SKM-1 (cell line): Measurements from ENCODE around the gene PLEKHD1.
"Not testable (repeated sequence)": the region's sequence is repeated elsewhere in the genome, so short reads cannot be mapped to it uniquely, and the experiment has no call there.

Source experiments
- DNase-seq: peaks from one replicate; lab custom pipeline; 2025; ENCODE audit not compliant: unreplicated experiment; lab: John Stamatoyannopoulos, UW

Gene PLEKHD1

DNA sequence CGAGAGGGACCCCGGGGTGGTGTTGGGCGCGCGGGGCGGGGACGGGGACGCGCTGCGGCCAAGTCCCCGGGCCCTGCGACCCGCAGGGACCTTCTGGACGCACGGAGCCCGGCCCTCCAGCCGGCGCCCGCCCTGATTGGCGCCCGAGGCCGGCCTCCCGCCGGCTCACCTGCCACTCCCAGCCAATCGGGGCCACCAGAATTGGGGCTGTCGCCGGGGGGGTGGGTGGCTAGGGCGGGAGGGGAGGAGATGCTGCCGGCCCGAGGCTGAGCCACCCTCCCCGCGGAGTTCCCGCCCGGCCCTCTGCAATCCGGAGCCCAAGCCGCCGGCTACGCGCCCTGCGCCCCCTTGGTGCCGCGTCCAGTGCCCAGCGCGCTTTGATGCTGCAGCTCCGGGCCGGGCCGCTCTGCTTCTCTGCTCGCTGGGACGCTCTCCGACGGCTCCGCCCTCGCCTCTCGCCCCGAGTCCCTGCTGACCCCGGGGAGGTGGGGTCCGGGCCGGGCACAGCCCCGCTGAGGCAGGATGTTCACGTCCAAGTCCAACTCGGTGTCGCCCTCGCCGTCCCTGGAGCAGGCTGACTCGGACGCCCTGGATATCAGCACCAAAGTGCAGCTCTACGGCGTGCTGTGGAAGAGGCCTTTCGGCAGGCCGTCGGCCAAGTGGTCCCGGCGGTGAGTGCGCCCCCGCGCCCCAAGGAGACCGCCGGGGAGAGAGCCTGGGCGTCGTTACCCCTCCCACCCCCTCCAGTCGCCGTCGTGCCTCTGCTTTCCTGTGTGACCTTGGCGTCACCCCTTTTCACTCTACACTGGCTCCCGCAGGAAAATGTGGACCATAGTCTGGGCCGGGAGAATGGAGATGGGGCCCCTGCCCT, at the start of gene PLEKHD1:
TSS of gene PLEKHD1 (plus strand) at position 285 of the 871 bp plus-strand sequence. CDS start at position 523, 238 bp downstream.
- DNase-seq = no peak

DNA sequence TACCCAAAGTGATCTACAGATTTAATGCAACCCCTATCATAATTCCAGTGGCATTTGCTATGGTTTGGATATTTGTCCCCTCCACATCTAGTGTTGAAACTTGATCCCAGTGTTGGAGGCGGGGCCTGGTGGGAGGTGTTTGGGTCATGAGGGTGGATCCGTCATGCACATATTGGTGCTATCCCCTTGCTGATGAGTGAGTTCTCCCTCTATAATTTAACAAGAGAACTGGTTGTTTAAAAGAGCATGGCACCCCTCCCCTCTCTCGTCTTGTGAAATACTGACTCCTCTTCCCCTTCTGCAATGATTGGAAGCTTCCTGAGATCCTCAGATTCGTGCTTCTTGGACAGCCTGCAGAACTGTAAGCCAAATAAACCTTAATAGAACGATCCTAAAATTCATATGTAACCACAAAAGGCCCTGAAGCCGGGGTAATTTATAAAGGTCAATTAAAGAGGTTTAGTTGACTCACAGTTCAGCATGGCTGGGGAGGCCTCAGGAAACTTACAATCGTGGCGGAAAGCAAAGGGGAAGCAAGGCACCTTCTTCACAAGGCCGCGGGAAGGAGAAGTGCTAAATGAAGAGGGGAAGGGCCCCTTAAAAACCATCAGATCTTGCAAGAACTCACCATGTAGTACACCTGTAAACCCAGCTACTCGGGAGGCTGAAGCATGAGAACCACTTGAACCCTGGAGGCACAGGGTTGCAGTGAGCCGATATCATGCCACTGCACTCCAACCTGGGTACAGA, 44.8 kb upstream of the PLEKHD1 start:
- peak; percentile 18 for DNase-seq

DNA sequence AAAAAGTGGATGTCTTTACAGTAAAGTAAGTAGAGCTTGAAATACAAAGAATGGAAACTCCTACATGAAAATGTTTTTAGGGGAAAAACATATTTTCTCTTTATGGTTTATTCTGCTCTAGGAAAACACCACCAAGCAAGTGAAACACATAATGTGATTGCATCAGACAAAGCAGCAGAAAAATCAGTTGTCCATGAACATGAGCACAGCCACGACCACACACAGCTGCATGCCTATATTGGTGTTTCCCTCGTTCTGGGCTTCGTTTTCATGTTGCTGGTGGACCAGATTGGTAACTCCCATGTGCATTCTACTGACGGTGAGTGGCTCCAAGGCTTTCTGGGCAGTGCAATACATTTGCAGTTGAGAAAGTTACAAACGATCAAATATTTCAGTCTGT, 42.6 kb upstream of the PLEKHD1 start:
- no peak for DNase-seq

DNA sequence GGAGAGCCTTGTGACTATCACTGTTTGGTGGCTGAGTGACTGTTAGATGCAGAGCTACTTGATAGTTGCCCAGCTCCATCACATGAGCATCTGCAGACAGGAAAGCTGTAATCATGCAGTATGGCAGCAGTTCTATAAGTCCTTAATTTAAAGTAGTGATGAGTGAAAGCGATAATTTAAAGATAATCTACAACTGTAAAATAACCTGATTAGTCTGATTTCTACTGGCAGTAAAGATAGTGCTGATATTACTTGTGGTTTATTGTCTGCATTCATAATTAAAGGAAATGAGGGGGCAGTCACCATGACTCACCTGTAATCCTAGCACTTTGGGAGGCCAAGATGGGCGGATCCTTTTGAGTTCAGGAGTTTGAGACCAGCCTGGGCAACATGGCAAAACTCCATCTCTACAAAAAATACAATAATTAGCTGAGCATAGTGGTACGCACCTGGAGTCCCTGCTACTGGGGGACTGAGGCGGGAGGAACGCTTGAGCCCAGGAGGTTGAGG, 41.2 kb upstream of the PLEKHD1 start:
- DNase-seq = no peak

DNA sequence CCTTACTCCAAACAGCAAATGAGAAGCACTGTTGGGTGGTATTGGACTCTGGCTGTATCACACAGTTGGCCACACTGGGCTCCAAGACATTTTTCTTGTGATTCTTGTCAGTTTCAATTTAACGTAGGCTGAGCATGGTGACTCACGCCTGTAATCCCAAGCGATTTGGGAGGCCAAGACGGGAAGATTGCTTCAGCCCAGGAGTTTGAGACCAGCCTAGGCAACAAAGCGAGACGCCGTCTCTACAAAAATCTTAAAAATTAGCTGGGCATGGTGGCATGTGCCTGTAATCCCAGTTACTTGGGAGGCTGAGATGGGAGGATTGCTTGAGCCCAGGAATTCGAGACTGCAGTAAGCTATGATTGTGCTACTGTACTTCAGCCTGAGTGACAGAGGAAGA, 35.3 kb upstream of the PLEKHD1 start:
- no peak for DNase-seq

DNA sequence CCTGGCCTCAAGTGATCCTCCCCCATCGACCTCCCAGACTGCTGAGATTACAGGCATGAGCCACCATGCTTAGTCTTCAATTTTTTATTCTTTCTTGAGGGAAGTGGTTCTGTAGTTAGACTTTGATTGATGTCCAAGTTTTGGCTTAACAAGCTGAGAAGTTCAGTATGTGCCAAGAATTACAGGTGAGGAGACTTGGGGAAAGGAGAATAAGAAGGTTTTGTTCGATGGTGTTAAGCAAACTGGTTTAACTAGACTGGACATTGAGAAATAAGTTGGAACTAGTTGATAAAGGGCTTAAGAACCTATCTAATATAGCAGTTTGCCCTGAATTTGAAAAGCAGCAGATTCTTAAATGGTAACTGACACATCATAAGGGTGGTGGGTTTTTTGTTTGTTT, 32.6 kb upstream of the PLEKHD1 start:
- no peak for DNase-seq

DNA sequence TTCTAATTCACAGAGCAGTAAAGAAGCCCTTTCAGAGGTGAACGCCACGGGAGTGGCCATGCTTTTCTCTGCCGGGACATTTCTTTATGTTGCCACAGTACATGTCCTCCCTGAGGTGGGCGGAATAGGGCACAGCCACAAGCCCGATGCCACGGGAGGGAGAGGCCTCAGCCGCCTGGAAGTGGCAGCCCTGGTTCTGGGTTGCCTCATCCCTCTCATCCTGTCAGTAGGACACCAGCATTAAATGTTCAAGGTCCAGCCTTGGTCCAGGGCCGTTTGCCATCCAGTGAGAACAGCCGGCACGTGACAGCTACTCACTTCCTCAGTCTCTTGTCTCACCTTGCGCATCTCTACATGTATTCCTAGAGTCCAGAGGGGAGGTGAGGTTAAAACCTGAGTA, 26.2 kb upstream of the PLEKHD1 start:
- DNase-seq = no peak

DNA sequence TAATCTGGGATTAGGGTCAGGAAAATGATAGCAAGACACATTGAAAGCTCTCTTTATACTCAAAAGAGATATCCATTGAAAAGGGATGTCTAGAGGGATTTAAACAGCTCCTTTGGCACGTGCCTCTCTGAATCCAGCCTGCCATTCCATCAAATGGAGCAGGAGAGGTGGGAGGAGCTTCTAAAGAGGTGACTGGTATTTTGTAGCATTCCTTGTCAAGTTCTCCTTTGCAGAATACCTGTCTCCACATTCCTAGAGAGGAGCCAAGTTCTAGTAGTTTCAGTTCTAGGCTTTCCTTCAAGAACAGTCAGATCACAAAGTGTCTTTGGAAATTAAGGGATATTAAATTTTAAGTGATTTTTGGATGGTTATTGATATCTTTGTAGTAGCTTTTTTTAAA, 25.4 kb upstream of the PLEKHD1 start:
- DNase-seq = no peak

DNA sequence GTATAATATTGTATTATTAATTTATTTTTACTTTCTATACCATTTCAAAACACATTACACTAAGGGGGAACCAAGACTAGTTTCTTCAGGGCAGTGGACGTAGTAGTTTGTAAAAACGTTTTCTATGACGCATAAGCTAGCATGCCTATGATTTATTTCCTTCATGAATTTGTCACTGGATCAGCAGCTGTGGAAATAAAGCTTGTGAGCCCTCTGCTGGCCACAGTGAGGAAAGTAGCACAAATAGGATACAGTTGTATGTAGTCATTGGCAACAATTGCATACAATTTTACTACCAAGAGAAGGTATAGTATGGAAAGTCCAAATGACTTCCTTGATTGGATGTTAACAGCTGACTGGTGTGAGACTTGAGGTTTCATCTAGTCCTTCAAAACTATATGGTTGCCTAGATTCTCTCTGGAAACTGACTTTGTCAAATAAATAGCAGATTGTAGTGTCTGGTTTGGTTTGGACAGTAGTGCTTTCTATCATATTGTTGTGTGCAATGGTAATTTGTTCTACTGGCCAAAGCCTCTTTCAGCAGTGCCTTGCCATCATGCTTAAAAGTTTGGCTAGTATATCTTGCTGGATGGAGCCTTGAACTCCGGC, 24.3 kb upstream of the PLEKHD1 start:
- peak; percentile 6 for DNase-seq

DNA sequence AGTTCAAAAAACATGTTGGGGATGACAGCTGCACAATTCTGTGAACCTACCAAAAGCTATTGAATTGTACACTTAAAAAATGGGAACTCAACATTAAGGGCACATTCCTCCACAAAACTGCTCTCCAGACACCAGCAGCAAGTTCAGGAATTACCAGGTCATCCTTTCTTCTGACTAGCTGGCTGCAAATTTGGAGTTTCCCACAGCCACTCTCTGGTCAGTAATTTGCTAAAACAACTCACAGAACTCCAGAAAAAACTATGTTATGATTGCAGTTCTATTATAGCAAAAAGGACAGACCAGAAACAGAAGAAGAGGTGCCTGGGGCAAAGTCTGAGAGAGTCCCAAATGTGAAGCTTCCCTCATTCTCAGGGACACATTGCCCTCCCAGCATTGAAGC, 20.1 kb upstream of the PLEKHD1 start:
- no peak for DNase-seq

DNA sequence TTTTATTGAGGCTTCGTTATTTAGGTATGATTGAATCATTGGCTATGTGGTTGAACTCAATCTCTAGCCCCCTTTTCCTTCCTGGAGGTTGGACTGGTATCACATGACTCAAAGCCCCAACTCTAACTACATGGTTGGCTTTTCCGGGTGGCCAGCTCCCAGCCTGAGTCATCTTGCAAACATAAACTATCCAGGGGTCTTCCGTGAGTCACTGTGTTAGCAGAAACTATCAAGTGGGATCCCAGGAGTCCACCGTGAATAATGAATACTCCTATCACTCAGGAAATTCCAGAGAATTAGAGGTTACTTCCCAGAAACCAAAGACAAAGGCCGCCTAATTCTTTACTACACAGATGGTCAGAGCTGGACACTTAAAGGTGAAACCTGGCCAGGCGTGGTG, 19.7 kb upstream of the PLEKHD1 start:
- no peak for DNase-seq

DNA sequence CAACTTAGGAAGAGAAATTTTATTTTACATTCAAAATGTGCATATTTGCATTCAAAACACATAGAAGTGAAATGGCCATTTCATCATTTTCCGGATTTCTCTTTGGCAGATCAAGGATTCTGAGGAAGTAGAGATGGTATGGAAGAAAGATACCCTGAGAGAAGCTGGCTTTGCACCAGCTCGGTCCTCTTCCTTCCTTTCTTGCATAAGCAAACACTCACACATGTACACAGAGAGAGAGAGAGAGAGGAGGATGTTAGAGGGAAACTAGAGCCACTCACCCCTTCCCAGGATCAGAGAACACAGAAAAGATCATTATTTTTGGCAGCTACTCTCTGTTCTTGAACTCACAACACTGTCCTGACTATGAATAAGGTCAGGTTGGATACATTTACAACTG, 15.6 kb upstream of the PLEKHD1 start:
- peak; percentile 10 for DNase-seq

DNA sequence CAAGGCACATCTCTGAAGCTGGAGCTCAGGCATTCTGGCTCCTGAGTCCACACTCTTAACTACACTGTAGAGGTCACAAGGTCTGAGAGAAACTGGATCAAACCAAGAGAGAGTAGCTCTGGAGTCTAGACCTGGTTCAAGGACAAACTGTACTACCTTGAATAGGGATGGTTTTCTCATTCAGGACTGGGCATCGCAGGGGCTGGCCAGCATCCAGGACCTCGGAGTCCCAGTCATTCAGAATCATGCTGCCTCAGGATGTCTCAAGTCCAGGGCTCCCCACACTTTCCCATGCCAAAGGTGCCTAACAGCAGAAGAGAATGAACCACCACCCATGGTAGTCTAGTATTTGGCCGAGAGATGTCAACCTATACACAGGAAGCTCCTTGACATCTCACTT, 13.1 kb upstream of the PLEKHD1 start:
- no peak for DNase-seq

DNA sequence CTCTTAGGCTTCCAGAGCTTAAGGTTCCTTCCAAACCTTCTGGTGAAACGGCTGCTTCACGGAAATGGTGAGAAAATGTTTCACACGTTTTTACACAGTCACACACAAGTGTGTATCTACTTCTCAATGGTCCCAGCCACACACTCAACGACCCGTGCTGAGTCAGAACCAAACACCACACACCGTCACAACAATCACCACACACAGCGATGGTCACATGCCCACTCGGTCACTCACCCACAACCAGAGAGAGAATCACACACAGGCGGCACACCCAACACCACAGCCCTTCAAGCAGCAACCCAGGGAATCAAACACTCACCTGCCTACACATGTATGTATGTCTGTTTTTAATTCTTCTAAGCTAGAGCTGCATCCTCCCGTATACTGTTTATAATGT, 12.6 kb upstream of the PLEKHD1 start:
- no peak for DNase-seq

DNA sequence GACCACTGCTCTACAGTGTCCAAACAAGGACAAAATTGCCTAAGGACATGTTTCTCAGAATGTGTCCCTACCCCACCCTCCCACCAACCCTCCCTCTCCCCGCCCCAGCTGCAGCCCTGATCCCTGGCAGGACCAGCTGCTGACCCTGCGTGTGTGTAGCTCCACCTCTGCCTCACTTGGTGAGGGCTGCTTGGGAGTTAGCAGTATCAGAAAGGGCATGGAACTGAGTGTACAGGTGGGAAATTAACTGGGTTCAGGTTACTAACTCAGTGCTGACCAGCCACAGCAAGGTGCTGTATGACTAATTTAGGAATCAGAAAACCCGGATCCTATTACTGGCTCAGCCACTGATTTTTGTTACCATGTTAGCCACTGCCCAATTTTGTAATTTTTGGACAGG, 11.3 kb upstream of the PLEKHD1 start:
- no peak for DNase-seq

DNA sequence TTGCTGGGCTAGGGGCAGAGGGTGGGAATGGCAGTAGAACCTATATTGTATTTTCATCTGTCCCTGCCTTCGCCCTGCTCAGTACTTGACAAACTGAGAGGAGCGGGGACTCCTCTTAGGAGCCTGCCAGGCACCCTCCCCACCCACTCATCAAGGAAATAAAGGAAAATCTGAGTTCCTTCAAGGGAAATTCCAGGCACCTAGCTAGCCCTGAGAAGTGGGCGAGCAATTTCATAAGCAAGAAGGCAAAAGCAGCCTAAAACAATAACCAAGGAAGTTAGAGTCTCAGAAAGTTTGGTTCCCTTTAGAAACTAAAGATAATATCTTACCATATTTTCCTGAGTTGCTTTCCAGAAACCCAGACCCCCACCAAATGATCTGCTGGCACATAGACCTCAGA, 10.6 kb upstream of the PLEKHD1 start:
- DNase-seq = no peak

DNA sequence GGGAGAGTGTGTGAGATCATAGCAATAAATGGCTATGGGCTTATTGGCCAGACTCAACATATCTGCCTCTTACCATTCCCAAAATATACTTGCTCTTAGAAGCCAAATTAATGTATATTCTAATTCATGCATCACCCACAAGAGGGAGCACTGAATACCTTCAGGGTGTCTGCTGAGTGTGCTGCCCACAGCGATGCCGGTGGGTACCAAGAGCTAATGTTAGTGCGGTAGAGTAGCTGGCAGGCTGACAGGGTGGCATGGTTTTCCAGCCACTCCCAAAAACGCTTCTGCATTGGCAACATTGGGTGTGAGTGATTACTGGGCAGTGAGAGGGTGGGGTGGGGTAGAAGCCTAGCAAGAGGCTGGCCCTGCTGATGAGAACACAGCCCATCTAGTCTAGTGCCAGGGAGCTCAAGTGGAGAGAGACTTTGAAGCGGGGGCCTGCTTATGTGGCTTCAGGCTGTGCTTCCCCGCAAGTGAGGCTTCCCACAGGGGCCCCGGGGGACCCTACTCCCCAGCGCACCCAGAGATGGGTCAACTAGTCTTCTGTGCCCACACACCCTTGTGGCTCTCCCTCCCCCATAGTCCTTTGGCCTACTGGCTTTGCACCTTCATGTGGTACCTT, 9.2 kb upstream of the PLEKHD1 start:
- DNase-seq = no peak

DNA sequence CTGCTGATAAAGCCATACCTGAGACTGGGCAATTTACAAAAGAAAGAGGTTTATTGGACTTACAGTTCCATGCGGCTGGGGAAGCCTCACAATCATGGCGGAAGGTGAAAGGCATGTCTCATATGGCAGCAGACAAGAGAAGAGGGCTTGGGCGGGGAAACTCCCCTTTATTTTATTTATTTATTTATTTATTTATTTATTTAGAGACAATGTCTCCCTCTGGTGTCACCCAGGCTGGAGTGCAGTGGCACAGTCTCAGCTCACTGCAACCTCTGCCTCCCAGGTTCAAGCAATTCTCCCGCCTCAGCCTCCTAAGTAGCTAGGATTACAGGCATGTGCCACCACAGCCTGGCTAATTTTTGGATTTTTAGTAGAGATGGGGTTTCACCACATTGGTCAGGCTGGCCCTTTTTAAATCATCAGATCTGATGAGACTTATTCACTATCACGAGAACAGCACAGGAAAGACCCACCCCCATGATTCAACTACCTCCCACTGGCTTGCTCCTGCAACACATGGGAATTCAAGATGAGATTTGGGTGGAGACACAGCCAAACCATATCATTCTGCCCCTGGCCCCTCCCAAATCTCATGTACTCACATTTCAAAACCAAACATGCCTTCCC, 7.6 kb upstream of the PLEKHD1 start:
- not testable (repeated sequence) for DNase-seq

DNA sequence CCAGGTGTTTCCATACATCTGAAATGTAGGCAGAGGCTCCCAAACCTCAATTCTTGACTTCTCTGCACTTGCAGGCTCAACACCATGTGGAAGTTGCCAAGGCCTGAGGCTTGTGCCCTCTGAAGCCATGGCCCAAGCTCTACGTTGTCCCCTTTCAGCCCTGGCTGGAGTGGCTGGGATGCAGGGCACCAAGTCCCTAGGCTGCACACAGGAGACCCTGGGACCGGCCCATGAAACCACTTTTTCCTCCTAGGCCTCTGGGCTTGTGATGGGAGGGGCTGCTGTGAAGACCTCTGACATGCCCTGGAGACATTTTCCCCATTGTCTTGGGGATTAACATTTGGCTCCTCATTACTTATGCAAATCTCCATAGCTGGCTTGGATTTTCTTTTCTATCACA, 6.5 kb upstream of the PLEKHD1 start:
- not testable (repeated sequence) for DNase-seq

DNA sequence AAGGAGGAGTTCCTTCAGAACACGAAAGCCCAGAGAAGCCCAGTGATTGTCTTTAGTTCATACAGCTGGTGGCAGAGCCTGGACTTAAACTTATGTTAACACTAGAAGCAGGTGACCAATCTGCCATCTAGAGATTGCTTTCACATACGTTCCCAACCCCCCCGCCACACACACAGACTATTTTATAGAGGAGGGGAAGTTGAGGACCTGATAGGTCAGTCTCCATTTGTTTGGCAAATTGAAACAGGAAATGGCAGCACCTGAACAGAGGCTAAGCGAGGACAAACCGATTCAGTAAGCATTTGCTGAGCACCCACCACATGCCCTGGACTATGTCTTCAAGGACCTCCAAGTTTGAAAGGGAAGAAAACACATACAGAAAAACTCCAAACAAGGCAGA, 4.8 kb upstream of the PLEKHD1 start:
- DNase-seq = no peak

DNA sequence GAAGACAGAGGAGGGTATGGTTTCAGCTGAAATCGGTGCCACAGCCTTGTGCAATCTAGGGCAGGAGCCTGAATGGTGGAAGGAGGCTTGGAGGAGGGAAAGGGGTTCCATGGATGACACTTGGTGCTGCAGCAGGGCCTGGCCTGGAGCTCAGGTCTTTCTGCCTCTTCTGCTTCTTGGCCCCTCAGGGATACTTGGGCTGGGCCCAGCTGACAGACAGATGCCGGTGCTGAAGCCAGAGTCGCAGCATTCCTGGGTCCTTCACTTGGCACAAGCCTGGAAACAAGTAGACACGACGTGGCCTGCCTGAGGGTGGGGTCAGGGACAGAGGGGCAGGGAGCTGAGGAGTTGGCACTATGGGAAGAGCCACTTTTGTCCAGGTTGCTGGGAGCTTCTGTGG, 4.4 kb upstream of the PLEKHD1 start:
- DNase-seq = no peak
